PFSK-1 (cell line): ENCODE data around the gene BPGM.

ENCODE experiments used
- FOXP2 ChIP-seq: optimal IDR thresholded peaks from 2 replicates; pipeline ENCODE3; 2011; ENCODE audit warnings: borderline replicate concordance, control low read depth, inconsistent platforms; ENCODE audit not compliant: insufficient read depth; ENCODE audit errors: extremely low read length, extremely low read depth
- POLR2AphosphoS5 ChIP-seq: IDR thresholded peaks from 2 replicates; pipeline ENCODE4 v1.6.1; 2012; ENCODE audit warnings: low read depth, mild to moderate bottlenecking, control low read depth, low read length, moderate library complexity
- REST ChIP-seq, 2 experiments: IDR thresholded peaks; 2 replicates each; pipeline versions ENCODE4 v1.6.1 to v1.8.0; 2011 to 2012; ENCODE audit warnings: low read depth in 2 of 2, low read length in 2 of 2, control low read depth in 1 of 2, inconsistent platforms in 1 of 2, mild to moderate bottlenecking in 1 of 2, moderate library complexity in 1 of 2; ENCODE audit not compliant: insufficient read depth in 1 of 2
- SIN3A ChIP-seq: IDR thresholded peaks from 2 replicates; pipeline ENCODE4 v1.6.1; 2012; ENCODE audit warnings: mild to moderate bottlenecking, low read length, moderate library complexity, borderline replicate concordance; ENCODE audit not compliant: insufficient read depth
- TAF1 ChIP-seq: IDR thresholded peaks from 2 replicates; pipeline ENCODE4 v1.6.1; 2012; ENCODE audit warnings: low read length, control low read depth, borderline replicate concordance; ENCODE audit not compliant: insufficient read depth

BPGM gene

GRCh38 chr7:134639683-134640279, 6.9 kb upstream of the BPGM start:
- TF ChIP-seq FOXP2 = no peak
- no peak for TF ChIP-seq REST (IDR thresholded peaks at IDR 0.05; ENCODE audit: insufficient read depth in 1 of 2, low read depth in 2 of 2, low read length in 2 of 2)
- no peak for TF ChIP-seq POLR2AphosphoS5
- no peak for TF ChIP-seq TAF1
- TF ChIP-seq SIN3A = no peak

GRCh38 chr7:134640842-134641715, 5.6 kb upstream of the BPGM start:
- no peak for TF ChIP-seq TAF1
- TF ChIP-seq REST (IDR thresholded peaks at IDR 0.05; ENCODE audit: insufficient read depth in 1 of 2, low read depth in 2 of 2, low read length in 2 of 2) = no peak
- TF ChIP-seq SIN3A = no peak
- no peak for TF ChIP-seq POLR2AphosphoS5
- no peak for TF ChIP-seq FOXP2

GRCh38 chr7:134643131-134643530, 3.5 kb upstream of the BPGM start:
- TF ChIP-seq POLR2AphosphoS5 (no peak), SIN3A (no peak), FOXP2 (no peak), REST (IDR thresholded peaks at IDR 0.05; ENCODE audit: insufficient read depth in 1 of 2, low read depth in 2 of 2, low read length in 2 of 2) (no peak), TAF1 (no peak)

- no peak for TF ChIP-seq REST (IDR thresholded peaks at IDR 0.05; ENCODE audit: insufficient read depth in 1 of 2, low read depth in 2 of 2, low read length in 2 of 2)
Measured at GRCh38 chr7:134645478-134645877, 1.2 kb upstream of the BPGM start.
